PC-3 (cell line): ENCODE measurements around the gene VAV3.

Source experiments
- EZH2 ChIP-seq: fragments of 300-600 bp; sonication (generic); IDR thresholded peaks from one replicate; pipeline ENCODE4 v1.6.1; 2017; ENCODE audit warnings: antibody characterized with exemption, mild to moderate bottlenecking, low read length; ENCODE audit not compliant: unreplicated experiment
- TF ChIP-seq, protein P1 (sequence below): fragments of 300-600 bp; sonication (generic); conservative IDR thresholded peaks from 2 replicates; pipeline ENCODE4 v1.5.1; 2017; ENCODE audit warnings: antibody characterized with exemption, low read depth, mild to moderate bottlenecking, low read length

DNA sequence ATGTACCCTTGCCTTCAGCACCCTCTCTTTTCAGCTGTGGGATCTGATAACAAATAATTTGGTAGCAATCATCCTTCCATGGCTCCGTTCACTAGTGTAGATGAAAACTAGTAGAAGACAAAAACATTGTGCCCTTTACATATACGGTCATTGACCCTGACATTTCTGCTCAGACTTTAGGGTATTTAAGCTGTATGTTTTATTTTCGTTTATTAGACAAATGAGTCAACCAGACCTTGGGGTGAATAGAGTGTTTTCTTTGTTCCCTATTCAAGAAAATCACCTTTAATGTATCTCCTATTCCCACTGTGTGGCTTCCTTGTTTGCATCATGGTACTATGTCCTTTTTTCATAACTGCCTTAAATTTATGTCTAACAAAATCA lies 187.3 kb downstream of the VAV3 start:
- TF ChIP-seq, protein P1, sequence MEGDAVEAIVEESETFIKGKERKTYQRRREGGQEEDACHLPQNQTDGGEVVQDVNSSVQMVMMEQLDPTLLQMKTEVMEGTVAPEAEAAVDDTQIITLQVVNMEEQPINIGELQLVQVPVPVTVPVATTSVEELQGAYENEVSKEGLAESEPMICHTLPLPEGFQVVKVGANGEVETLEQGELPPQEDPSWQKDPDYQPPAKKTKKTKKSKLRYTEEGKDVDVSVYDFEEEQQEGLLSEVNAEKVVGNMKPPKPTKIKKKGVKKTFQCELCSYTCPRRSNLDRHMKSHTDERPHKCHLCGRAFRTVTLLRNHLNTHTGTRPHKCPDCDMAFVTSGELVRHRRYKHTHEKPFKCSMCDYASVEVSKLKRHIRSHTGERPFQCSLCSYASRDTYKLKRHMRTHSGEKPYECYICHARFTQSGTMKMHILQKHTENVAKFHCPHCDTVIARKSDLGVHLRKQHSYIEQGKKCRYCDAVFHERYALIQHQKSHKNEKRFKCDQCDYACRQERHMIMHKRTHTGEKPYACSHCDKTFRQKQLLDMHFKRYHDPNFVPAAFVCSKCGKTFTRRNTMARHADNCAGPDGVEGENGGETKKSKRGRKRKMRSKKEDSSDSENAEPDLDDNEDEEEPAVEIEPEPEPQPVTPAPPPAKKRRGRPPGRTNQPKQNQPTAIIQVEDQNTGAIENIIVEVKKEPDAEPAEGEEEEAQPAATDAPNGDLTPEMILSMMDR, result no peak
- no peak for TF ChIP-seq EZH2
